Epithelial cell of proximal tubule (primary cell): Measurements from ENCODE around the gene RASL11B. TPM values are rescaled to one million over a fixed set of nuclear protein-coding genes. Genes with fewer than 3 reads are reported as not detected.
"Not testable (repeated sequence)": the region's sequence is repeated elsewhere in the genome, so short reads cannot be mapped to it uniquely, and the experiment has no call there.

Experiments used
- DNase-seq: peaks from one replicate; pipeline ENCODE4 v3.0.0-alpha.2; 2011; ENCODE audit warnings: low read depth
- H3K4me3 ChIP-seq: 2 replicates; pipeline ENCODE4 v1.5.1; 2011; ENCODE audit warnings: low read depth, mild to moderate bottlenecking, low read length
- total RNA-seq: library from RNA; depleted of rRNA; stranded (reverse); fragments of >200 nt; gene quantifications from 2 replicates; pipeline ENCODE4 v1.2.3, GENCODE V29; 2015
- TF ChIP-seq, protein P1 (sequence below): conservative IDR thresholded peaks from 2 replicates; pipeline ENCODE4 v1.5.1; 2012; ENCODE audit warnings: low read depth, mild to moderate bottlenecking, low read length

Gene RASL11B
- total RNA-seq, 1 donor from 2014 or later = 3.6 TPM

DNA sequence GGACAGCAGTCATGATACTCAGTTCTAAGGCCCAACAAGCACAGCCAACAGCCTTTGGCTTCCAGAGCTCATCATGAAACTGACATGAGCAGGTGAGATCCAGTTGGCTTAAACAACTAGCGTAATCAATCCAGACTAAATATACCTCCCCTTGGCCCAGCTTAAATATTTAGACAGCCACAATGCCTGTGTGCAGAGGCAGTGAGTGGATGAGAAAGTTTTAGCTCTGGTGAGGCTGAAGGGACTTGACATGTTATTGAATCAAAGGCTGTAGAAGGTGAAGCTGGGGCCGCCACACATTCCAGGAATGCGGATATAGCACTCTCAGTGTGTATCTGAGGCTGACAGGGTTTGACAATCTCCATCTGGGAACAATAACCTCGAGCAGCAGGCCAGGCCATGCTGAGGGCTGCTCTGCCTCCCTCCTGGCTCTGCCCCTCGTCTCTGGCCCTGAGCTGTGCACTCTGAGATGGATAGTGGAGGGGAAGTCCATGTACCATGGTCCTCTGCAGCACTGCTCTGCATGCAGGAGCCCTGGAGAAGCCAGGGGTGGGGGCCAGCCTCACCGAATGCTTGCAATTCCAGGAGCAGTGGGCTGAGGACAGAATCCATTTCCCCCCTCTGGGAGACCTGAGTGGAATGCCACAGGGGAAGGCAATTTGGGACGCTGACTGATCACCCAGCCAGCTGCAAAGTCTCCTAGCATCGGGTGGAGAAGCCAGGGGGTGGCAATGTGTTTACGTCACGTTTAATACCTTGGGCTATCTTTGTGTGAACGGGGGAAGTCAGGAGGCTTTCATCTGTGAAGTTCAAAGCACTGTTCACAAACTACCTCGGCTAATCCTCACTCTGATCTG, 37.3 kb upstream of the RASL11B start:
- no peak overlapping the region for H3K4me3 ChIP-seq
- DNase-seq = peak; percentile 75
- TF ChIP-seq, protein P1, sequence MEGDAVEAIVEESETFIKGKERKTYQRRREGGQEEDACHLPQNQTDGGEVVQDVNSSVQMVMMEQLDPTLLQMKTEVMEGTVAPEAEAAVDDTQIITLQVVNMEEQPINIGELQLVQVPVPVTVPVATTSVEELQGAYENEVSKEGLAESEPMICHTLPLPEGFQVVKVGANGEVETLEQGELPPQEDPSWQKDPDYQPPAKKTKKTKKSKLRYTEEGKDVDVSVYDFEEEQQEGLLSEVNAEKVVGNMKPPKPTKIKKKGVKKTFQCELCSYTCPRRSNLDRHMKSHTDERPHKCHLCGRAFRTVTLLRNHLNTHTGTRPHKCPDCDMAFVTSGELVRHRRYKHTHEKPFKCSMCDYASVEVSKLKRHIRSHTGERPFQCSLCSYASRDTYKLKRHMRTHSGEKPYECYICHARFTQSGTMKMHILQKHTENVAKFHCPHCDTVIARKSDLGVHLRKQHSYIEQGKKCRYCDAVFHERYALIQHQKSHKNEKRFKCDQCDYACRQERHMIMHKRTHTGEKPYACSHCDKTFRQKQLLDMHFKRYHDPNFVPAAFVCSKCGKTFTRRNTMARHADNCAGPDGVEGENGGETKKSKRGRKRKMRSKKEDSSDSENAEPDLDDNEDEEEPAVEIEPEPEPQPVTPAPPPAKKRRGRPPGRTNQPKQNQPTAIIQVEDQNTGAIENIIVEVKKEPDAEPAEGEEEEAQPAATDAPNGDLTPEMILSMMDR = no peak

GRCh38 chr4:52825460-52826090, 36.5 kb upstream of the RASL11B start:
- TF ChIP-seq, protein P1 = no peak
- no peak overlapping the region for H3K4me3 ChIP-seq
- DNase-seq = peak; percentile 23

DNA sequence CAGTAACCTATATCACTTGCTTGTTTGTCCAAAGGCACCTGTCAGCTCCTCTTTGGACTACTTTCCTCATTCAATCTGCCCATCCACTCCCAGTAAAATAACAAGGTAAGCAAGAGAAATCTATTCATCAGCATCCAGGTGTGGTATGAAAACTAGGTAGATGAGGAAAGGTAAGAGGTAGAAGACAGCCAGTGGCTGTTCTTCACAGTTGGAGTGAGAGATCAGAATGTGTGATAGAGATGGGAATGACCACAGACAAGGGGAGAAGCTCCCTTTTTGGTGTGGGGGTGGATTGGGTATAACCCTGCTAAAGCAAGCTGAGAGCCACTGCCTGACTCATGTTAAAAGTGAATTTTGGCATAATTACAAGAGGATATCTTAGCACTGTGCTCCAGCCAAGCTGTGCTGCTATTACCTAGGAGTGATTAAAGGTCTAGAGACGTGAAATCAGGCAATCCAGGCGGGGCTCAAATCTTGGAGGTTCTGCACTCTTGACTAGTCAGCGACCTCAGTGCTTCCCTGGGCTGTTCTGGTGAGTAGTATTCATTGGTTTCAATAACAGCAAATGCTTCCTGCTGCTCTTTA, 28.1 kb upstream of the RASL11B start:
- TF ChIP-seq, protein P1 = no peak
- no peak overlapping the region for H3K4me3 ChIP-seq
- DNase-seq = no peak

DNA sequence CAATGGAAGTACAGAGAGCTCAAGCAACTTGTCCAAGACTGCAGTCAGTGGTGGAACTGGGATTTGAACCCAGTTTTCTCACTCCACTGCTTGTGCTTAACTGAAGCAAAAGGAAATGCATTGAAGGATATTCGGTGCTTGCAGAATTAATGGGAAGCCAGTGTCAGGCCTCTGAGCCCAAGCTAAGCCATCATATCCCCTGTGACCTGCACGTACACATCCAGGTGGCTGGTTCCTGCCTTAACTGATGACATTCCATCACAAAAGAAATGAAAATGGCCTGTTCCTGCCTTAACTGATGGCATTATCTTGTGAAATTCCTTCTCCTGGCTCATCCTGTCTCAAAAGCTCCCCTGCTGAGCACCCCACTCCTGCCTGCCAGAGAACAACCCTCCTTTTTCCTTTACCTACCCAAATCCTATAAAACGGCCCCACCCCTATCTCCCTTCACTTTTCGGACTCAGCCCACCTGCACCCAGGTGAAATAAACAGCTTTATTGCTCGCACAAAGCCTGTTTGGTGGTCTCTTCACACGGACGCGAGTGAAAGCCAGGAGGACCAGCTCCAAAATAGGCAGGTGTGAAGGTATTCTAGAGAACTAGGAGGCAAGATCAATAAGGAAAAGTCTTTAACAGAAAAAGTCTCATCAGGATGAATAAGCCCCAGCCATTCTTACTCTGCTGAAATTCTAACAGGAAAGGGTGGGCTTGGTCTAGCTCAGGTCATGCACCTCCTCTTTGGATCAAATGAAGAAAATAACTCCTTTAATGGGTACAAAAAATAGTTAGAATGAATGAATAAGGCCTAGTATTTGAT, 27.3 kb upstream of the RASL11B start:
- not testable (repeated sequence) for DNase-seq

DNA sequence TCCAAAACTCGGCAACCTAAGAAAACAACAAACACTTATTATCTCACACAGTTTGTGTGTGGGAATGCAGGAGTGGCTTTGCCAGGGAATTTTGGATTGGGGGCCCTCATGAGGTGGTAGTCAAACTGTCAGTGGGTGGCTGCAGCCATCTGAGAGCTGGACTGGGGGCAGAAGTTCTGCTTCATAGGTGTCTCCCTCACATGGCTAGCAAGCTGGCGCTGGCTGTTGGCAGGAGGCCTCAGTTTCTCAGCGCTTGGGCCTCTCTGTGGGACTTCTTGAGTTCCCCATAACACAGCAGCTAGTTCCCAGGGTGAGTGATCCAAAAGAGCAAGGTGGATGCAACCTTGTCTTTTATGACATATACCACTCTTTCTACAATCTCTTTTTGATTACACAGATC, 26.0 kb upstream of the RASL11B start:
- no peak overlapping the region for H3K4me3 ChIP-seq
- TF ChIP-seq, protein P1 = no peak
- no peak for DNase-seq

More for the DNA sequence above, 27.3 kb upstream of the RASL11B start:
- not testable (repeated sequence) for H3K4me3 ChIP-seq

DNA sequence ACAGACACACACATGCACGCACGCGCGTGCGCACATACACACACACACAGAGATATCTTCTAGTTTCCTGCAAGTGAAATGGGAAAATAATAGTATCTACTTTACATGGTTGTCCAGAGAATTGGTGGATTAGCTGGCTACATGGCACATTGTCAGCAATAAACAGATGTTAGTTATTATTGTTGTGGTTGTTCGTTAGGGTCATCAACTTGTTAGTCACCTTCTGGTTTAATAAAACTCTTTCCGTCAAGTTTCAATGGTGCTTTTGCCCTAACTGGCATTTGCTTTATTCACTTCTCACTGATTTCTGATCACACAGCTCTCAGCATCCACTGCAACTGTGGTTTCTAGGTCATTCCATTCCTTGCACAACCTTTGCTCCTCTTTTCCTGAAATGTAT, 25.4 kb upstream of the RASL11B start:
- H3K4me3 ChIP-seq = no peak overlapping the region
- TF ChIP-seq, protein P1 = no peak
- DNase-seq = no peak
